Fibroblast of skin of right biceps (primary cell): ENCODE data around the gene C1QTNF1.

Experiments used
- DNase-seq: peaks from one replicate; pipeline ENCODE4 v3.0.0-alpha.2; 2013

The C1QTNF1 gene

GRCh38 chr17:79097226-79098055 is 73.5 kb downstream of the C1QTNF1 start:
- DNase-seq = no peak

- DNase-seq = no peak
Measured at GRCh38 chr17:79098282-79098867, 74.4 kb downstream of the C1QTNF1 start.
